Neuronal stem cell (in vitro differentiated cells): ENCODE results near the gene THAP6.
"Not testable (repeated sequence)": the region's sequence is repeated elsewhere in the genome, so short reads cannot be mapped to it uniquely, and the experiment has no call there.

Experiments used
- DNase-seq: peaks from one replicate; pipeline ENCODE4 v3.0.0-alpha.2; 2013; ENCODE audit warnings: low spot score
- H2AFZ ChIP-seq: one replicate; pipeline ENCODE4 v1.6.1; 2013; ENCODE audit warnings: mild to moderate bottlenecking, low read length, inconsistent platforms
- H2AK5ac ChIP-seq: 2 replicates; pipeline ENCODE4 v1.6.1; 2013; ENCODE audit warnings: low read depth, mild to moderate bottlenecking, inconsistent platforms, low read length, moderate library complexity, mixed read lengths
- H2BK120ac ChIP-seq: 2 replicates; pipeline ENCODE4 v1.6.1; 2013; ENCODE audit warnings: low read depth, mild to moderate bottlenecking, inconsistent platforms, low read length, moderate library complexity, mixed read lengths
- H2BK12ac ChIP-seq: one replicate; pipeline ENCODE4 v1.6.1; 2013; ENCODE audit warnings: low read length, inconsistent platforms
- H2BK15ac ChIP-seq: 2 replicates; pipeline ENCODE4 v1.6.1; 2013; ENCODE audit warnings: mild to moderate bottlenecking, low read length, inconsistent platforms, mixed read lengths
- H2BK5ac ChIP-seq: one replicate; pipeline ENCODE4 v1.6.1; 2013; ENCODE audit warnings: inconsistent platforms, mild to moderate bottlenecking, low read length, moderate library complexity
- H3K14ac ChIP-seq: one replicate; pipeline ENCODE4 v1.6.1; 2013; ENCODE audit warnings: low read length, inconsistent platforms
- H3K18ac ChIP-seq: 2 replicates; pipeline ENCODE4 v1.6.1; 2013; ENCODE audit warnings: low read length, inconsistent platforms
- H3K23ac ChIP-seq: 2 replicates; pipeline ENCODE4 v1.6.1; 2013; ENCODE audit warnings: low read depth, mild to moderate bottlenecking, mixed read lengths, low read length, inconsistent platforms; ENCODE audit not compliant: poor library complexity
- H3K27ac ChIP-seq: replicated peaks from 3 replicates; pipeline ENCODE4 v1.5.1; 2013; ENCODE audit warnings: low read length, inconsistent platforms
- H3K27me3 ChIP-seq, 3 experiments: 2 replicates each; pipeline ENCODE4 v1.6.1; 2013; ENCODE audit warnings: low read length in 3 of 3, mild to moderate bottlenecking in 2 of 3, inconsistent platforms in 1 of 3, low read depth in 1 of 3, mixed read lengths in 1 of 3, moderate library complexity in 1 of 3; ENCODE audit not compliant: control insufficient read depth in 3 of 3, insufficient read depth in 3 of 3
- H3K36me3 ChIP-seq, 2 donors: replicated peaks in 1 of 2; 2 replicates each; pipeline ENCODE4 v1.6.1; 2013; ENCODE audit warnings: low read length in 2 of 2; ENCODE audit not compliant: control insufficient read depth in 2 of 2, insufficient read depth in 2 of 2
- H3K4ac ChIP-seq: 2 replicates; pipeline ENCODE4 v1.6.1; 2013; ENCODE audit warnings: inconsistent platforms, mild to moderate bottlenecking, low read length, moderate library complexity
- H3K4me1 ChIP-seq, 2 donors: 1 replicate in 1 of 2; 2 replicates in 1 of 2; pipeline ENCODE4 v1.6.1; 2013; ENCODE audit warnings: low read length in 2 of 2, low read depth in 1 of 2; ENCODE audit not compliant: control insufficient read depth in 2 of 2, insufficient read depth in 1 of 2
- H3K4me2 ChIP-seq: one replicate; pipeline ENCODE4 v1.6.1; 2013; ENCODE audit warnings: mild to moderate bottlenecking, low read length, inconsistent platforms; ENCODE audit not compliant: insufficient read depth, poor library complexity, severe bottlenecking
- H3K4me3 ChIP-seq, 2 donors: 2 replicates each; pipeline ENCODE4 v1.5.1; 2013; ENCODE audit warnings: low read length in 2 of 2, mild to moderate bottlenecking in 2 of 2, inconsistent platforms in 1 of 2, moderate library complexity in 1 of 2
- H3K79me1 ChIP-seq: one replicate; pipeline ENCODE4 v1.6.1; 2013; ENCODE audit warnings: low read depth, mild to moderate bottlenecking, inconsistent platforms, low read length, moderate library complexity
- H3K9ac ChIP-seq: one replicate; pipeline ENCODE4 v1.6.1; 2013; ENCODE audit warnings: mild to moderate bottlenecking, low read depth, low read length, inconsistent platforms; ENCODE audit not compliant: poor library complexity
- H3K9me3 ChIP-seq, 2 donors: replicated peaks in 1 of 2; 2 replicates each; pipeline versions ENCODE3 to v1.6.1; 2013; ENCODE audit warnings: low read length in 2 of 2, mild to moderate bottlenecking in 2 of 2, inconsistent platforms in 1 of 2, low read depth in 1 of 2, mixed read lengths in 1 of 2, moderate library complexity in 1 of 2; ENCODE audit not compliant: control insufficient read depth in 2 of 2, insufficient read depth in 1 of 2
- H4K8ac ChIP-seq: one replicate; pipeline ENCODE4 v1.6.1; 2013; ENCODE audit warnings: low read depth, mild to moderate bottlenecking, inconsistent platforms, low read length, moderate library complexity
- H4K91ac ChIP-seq: one replicate; pipeline ENCODE4 v1.6.1; 2013; ENCODE audit warnings: low read length, low read depth, mild to moderate bottlenecking, inconsistent platforms; ENCODE audit not compliant: poor library complexity
- WGBS, 2 donors: extraction: QIAGEN DNeasy Blood & Tissue Kit; methylation state at CpG; one replicate each; pipeline ENCODE4 v1.1.7; 2013; ENCODE audit warnings: missing lambda C conversion rate in 2 of 2, mixed read lengths in 1 of 2; ENCODE audit not compliant: insufficient read length in 2 of 2, insufficient replicate concordance in 1 of 2; ENCODE audit errors: extremely low coverage in 2 of 2; 5-methylcytosine and 5-hydroxymethylcytosine counted together

The THAP6 gene

DNA sequence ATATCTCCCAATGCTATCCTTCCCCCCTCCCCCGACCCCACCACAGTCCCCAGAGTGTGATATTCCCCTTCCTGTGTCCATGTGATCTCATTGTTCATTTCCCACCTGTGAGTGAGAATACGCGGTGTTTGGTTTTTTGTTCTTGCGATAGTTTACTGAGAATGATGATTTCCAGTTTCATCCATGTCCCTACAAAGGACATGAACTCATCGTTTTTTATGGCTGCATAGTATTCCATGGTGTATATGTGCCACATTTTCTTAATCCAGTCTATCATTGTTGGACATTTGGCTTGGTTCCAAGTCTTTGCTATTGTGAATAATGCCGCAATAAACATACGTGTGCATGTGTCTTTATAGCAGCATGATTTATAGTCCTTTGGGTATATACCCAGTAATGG lies 5.2 kb downstream of the THAP6 start:
- not testable (repeated sequence) for H2BK120ac ChIP-seq, DNase-seq, H3K9ac ChIP-seq, H3K9me3 ChIP-seq, H3K23ac ChIP-seq, H3K4me1 ChIP-seq, H3K79me1 ChIP-seq, H3K4me2 ChIP-seq, H2BK5ac ChIP-seq, H2BK15ac ChIP-seq, H3K27ac ChIP-seq, H3K27me3 ChIP-seq, H3K14ac ChIP-seq, H2AK5ac ChIP-seq, H3K4me3 ChIP-seq, H4K8ac ChIP-seq, H3K18ac ChIP-seq, H2BK12ac ChIP-seq, H2AFZ ChIP-seq, H4K91ac ChIP-seq, H3K4ac ChIP-seq
- no CpG with 5 or more reads among the region's 7 CpGs for WGBS, 2 donors
- peaks cover 6 to 75% of the 10 kb centered on the region in 2 donors for H3K36me3 ChIP-seq

GRCh38 chr4:75525086-75525485 lies 10.8 kb downstream of the THAP6 start:
- H3K4me1 ChIP-seq, result no peaks in the 10 kb centered on the region
- no peak overlapping the region for H2BK5ac ChIP-seq
- H4K8ac ChIP-seq, result no peak overlapping the region
- H3K36me3 ChIP-seq, result peaks cover 3 to 98% of the 10 kb centered on the region in 2 donors
- no peak overlapping the region for H3K27ac ChIP-seq
- no peak overlapping the region for H3K4me3 ChIP-seq
- no peak overlapping the region for H2AFZ ChIP-seq
- H3K18ac ChIP-seq, result no peak overlapping the region
- no peak overlapping the region for H3K9ac ChIP-seq
- peaks cover 0 to 1% of the 10 kb centered on the region in 2 donors for H3K9me3 ChIP-seq
- no peak overlapping the region for H2BK12ac ChIP-seq
- H2BK15ac ChIP-seq, result no peak overlapping the region
- no peak overlapping the region for H2AK5ac ChIP-seq
- no peak overlapping the region for H3K14ac ChIP-seq
- no peak overlapping the region for H3K23ac ChIP-seq
- no CpG with 5 or more reads among the region's 1 CpG for WGBS, 2 donors
- no peaks in the 10 kb centered on the region for H3K27me3 ChIP-seq
- no peak overlapping the region for H4K91ac ChIP-seq
- no peak for DNase-seq
- H3K4me2 ChIP-seq, result no peak overlapping the region
- H3K79me1 ChIP-seq, result no peaks in the 10 kb centered on the region
- no peak overlapping the region for H3K4ac ChIP-seq
- no peak overlapping the region for H2BK120ac ChIP-seq

DNA sequence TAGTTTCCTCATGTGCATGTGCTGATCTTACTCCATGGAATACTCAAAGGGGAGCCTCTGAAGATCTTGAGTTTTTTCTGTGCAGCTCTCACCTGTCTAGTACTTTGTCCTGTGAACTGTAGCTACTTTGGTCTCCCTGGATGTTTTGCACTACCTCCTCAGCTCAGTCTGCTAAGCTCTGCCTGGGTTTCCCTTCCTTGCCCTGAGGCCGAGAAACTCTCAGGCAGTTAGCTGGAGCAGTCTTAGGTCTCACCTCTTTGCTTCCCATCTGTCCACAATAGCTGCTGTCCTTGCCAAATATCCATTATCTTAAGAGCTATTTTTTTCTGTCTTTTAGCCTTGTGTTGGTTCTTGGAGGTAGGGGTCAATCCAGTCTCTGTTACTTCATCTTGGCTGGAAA lies 11.6 kb downstream of the THAP6 start:
- H3K27ac ChIP-seq, result no peak overlapping the region
- H3K79me1 ChIP-seq, result no peaks in the 10 kb centered on the region
- WGBS, 2 donors, result no CpG with 5 or more reads among the region's 1 CpG
- DNase-seq, result no peak
- H3K18ac ChIP-seq, result no peak overlapping the region
- H2BK120ac ChIP-seq, result no peak overlapping the region
- no peak overlapping the region for H3K4ac ChIP-seq
- no peaks in the 10 kb centered on the region for H3K27me3 ChIP-seq
- peaks cover 7 to 98% of the 10 kb centered on the region in 2 donors for H3K36me3 ChIP-seq
- H2BK15ac ChIP-seq, result no peak overlapping the region
- H2BK12ac ChIP-seq, result no peak overlapping the region
- H3K4me1 ChIP-seq, result no peaks in the 10 kb centered on the region
- no peak overlapping the region for H2AFZ ChIP-seq
- H4K8ac ChIP-seq, result no peak overlapping the region
- no peak overlapping the region for H2AK5ac ChIP-seq
- no peak overlapping the region for H3K4me3 ChIP-seq
- no peak overlapping the region for H4K91ac ChIP-seq
- H3K9ac ChIP-seq, result no peak overlapping the region
- H3K9me3 ChIP-seq, result peaks cover 0 to 4% of the 10 kb centered on the region in 2 donors
- H2BK5ac ChIP-seq, result no peak overlapping the region
- no peak overlapping the region for H3K4me2 ChIP-seq
- H3K23ac ChIP-seq, result no peak overlapping the region
- no peak overlapping the region for H3K14ac ChIP-seq

DNA sequence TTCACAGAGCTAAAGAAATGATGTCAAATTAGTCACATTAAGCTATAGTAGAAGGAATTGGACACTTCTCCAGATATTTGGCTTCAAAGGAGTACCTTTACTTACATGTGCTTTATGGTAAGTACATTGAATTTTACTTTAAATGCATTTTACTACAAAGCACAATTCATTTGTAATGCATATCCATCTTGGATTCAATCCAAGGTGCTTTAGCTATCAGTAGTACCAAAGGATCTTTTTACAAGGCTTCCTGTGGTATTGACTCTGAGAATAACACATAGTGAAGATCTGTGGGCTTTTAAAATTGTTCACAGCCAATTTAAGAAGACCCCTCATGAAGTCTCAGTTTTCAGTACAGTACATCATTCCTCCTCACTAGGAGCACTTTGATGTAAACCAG lies 13.2 kb downstream of the THAP6 start:
- Histone ChIP-seq H2BK120ac (no peak overlapping the region), H3K79me1 (no peaks in the 10 kb centered on the region), H2AFZ (no peak overlapping the region), H4K8ac (no peak overlapping the region), H2AK5ac (no peak overlapping the region), H3K18ac (no peak overlapping the region), H3K14ac (no peak overlapping the region), H3K4me1 (no peaks in the 10 kb centered on the region), H3K4ac (no peak overlapping the region), H3K4me2 (no peak overlapping the region), H3K9ac (no peak overlapping the region), H3K27ac (no peak overlapping the region), H3K23ac (no peak overlapping the region), H3K9me3 (peaks cover 1 to 7% of the 10 kb centered on the region in 2 donors), H2BK15ac (no peak overlapping the region), H3K4me3 (no peak overlapping the region), H4K91ac (no peak overlapping the region), H2BK12ac (no peak overlapping the region), H3K27me3 (no peaks in the 10 kb centered on the region), H2BK5ac (no peak overlapping the region), H3K36me3 (peaks cover 13 to 94% of the 10 kb centered on the region in 2 donors)
- DNase-seq, result no peak
